Ascending aorta (tissue), 2 donors: Measurements from ENCODE around the gene UBE3B. TPM values are rescaled to one million over a fixed set of nuclear protein-coding genes. Genes with fewer than 3 reads are reported as not detected.
A peak's percentile ranks its signal among the peaks of the same experiment; 100 is the strongest.

Experiments
- DNase-seq, 2 donors: peaks; one replicate each; pipeline ENCODE4 v3.0.0-alpha.2; 2019; ENCODE audit warnings: low spot score in 2 of 2
- H3K27ac ChIP-seq, 2 donors: fragments of 200-600 bp; sonication (generic); one replicate each; pipeline ENCODE4 v1.5.1; 2016 to 2017; ENCODE audit warnings: mild to moderate bottlenecking in 1 of 2
- H3K27me3 ChIP-seq: fragments of 200-600 bp; sonication (generic); one replicate; pipeline ENCODE4 v1.5.1; 2017
- H3K36me3 ChIP-seq, 2 donors: fragments of 200-600 bp; sonication (generic); one replicate each; pipeline ENCODE4 v1.5.1; 2016
- H3K4me1 ChIP-seq, 2 donors: fragments of 200-600 bp; sonication (generic); one replicate each; pipeline ENCODE4 v1.5.1; 2016 to 2017; ENCODE audit warnings: mild to moderate bottlenecking in 1 of 2
- H3K4me3 ChIP-seq, 2 donors: fragments of 200-600 bp; sonication (generic); one replicate each; pipeline ENCODE4 v1.5.1; 2016 to 2017; ENCODE audit warnings: mild to moderate bottlenecking in 1 of 2
- H3K9me3 ChIP-seq, 2 donors: fragments of 200-600 bp; sonication (generic); one replicate each; pipeline ENCODE4 v1.5.1; 2016
- intact Hi-C: fragments of 100-400 bp; cut with DNase I; formaldehyde crosslinking; loops from one replicate; pipeline ENCODE4 v1.15.1; 2023
- total RNA-seq: library from RNA; depleted of rRNA; stranded (reverse); fragments of >200 nt; gene quantifications from one replicate; pipeline ENCODE4 v1.1.0, GENCODE V29; 2016
- TF ChIP-seq, protein P1 (sequence below), 3 experiments: fragments of 200-600 bp in 2 of 3; fragments of 450-650 bp in 1 of 3; sonication (generic) in 2 of 3; IDR thresholded peaks; one replicate each; pipeline ENCODE4 v1.5.1; 2016 to 2019; ENCODE audit warnings: antibody characterized with exemption in 3 of 3, mild to moderate bottlenecking in 1 of 3, moderate library complexity in 1 of 3

The UBE3B gene
- total RNA-seq, 1 donor from 2014 or later: 19.1 TPM

DNA sequence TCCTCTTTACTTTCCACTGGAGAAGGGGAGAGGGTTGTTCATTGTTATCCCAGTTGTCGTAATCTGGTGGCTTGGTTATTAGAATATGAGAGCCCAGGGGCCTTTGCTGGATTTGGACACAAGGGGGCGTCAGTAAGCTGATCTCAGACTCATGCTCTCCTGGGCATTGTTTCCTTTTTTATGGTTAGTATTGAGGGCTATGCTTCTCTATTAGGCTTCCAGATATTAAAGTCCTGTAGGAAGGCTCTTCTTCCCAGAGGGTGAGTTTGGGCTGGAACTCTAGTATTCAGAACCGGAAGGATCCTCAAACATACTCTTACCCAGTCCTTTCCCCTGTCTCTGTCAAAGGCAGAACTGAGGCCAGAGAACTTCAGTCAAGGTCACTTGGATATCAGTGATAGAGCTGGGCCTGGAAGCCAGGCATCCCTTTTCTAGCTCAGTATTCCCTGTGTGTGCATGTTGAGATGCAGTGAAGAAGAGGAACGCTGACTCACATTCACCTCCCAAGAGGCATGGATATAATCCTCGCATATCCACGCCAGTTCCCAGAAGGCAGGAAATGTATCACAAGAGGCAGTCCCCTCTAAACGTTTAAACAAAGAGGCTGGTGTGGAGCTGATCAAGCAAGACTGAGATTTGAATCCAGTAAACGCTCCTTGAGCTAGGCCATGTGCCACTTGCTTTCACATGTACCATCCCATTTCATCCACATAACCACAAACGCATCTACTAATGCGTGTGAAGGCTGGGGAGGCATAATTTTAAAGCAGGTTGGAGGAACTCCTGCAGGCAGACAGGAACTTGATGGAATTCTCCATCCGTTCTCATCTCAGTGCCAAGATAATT is 41.6 kb downstream of the UBE3B start:
- peaks cover 82 to 88% of the 10 kb centered on the region in 2 donors for H3K36me3 ChIP-seq
- TF ChIP-seq, protein P1, sequence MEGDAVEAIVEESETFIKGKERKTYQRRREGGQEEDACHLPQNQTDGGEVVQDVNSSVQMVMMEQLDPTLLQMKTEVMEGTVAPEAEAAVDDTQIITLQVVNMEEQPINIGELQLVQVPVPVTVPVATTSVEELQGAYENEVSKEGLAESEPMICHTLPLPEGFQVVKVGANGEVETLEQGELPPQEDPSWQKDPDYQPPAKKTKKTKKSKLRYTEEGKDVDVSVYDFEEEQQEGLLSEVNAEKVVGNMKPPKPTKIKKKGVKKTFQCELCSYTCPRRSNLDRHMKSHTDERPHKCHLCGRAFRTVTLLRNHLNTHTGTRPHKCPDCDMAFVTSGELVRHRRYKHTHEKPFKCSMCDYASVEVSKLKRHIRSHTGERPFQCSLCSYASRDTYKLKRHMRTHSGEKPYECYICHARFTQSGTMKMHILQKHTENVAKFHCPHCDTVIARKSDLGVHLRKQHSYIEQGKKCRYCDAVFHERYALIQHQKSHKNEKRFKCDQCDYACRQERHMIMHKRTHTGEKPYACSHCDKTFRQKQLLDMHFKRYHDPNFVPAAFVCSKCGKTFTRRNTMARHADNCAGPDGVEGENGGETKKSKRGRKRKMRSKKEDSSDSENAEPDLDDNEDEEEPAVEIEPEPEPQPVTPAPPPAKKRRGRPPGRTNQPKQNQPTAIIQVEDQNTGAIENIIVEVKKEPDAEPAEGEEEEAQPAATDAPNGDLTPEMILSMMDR (IDR thresholded peaks at IDR 0.05): peak; percentile 20 to 65 (median 60)
- no peaks in the 10 kb centered on the region for H3K9me3 ChIP-seq
- DNase-seq: peak in 1 of 2 donors; percentile 58
- H3K27ac ChIP-seq: peak overlapping the region in 1 of 2 donors; percentile 47
- intact Hi-C loops: no loop called here
- H3K4me1 ChIP-seq: no peaks in the 10 kb centered on the region
- H3K27me3 ChIP-seq: no peaks in the 10 kb centered on the region
- no peak overlapping the region for H3K4me3 ChIP-seq

DNA sequence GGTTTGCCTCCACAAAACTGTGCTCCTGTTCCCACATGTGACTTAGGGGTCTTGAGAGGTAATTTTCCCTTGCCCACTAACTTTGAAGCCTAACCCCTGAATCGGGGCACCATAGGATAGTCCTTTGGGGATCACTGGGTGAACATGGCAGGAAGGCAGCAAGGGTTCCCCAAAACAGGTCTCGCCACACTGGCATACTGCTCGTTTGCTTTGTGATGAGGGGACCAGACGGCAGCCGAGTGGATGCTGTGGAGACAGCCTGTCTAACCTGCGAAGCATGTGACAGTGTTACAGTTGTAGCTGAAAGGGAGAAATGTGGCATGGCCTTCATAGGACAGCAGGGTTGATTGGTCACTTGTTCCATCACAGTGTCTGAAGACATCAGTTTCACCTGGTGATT is 42.4 kb downstream of the UBE3B start:
- H3K36me3 ChIP-seq: peaks cover 82 to 90% of the 10 kb centered on the region in 2 donors
- no peaks in the 10 kb centered on the region for H3K9me3 ChIP-seq
- DNase-seq: peak in 1 of 2 donors; percentile 52
- H3K4me1 ChIP-seq: no peaks in the 10 kb centered on the region
- peak overlapping the region in 1 of 2 donors; percentile 47 for H3K27ac ChIP-seq
- H3K4me3 ChIP-seq: no peak overlapping the region
- intact Hi-C loops: loop anchor here (10.0 kb wide), 1 partner anchor 255 kb away; no protein-coding TSS in a partner anchor
- TF ChIP-seq, protein P1 (IDR thresholded peaks at IDR 0.05): no peak
- no peaks in the 10 kb centered on the region for H3K27me3 ChIP-seq

DNA sequence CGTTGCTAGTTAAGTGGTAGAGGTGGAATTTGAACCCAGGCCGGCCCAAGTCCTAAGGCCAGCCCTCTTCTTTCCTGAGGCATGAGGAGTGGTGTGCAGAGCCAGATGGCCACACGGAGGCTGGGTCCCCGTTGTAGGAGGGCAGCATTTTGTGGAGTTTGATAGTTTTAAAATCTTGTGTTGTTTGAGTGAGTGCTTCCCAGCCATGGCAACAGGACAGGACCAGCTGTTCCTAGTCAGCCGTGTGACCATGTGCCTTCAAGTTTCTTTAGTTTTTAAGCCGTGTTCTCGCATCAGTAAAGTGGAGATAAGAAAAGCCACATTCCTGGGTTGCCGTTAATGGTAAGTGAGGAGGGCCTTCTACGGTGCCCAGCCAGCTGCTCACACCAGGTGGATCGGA is 44.4 kb downstream of the UBE3B start:
- intact Hi-C loops: loop anchor here (10.0 kb wide), 1 partner anchor 253 kb away; no protein-coding TSS in a partner anchor
- Histone ChIP-seq H3K4me3 (no peak overlapping the region), H3K27ac (no peak overlapping the region), H3K27me3 (no peaks in the 10 kb centered on the region), H3K36me3 (peaks cover 83 to 96% of the 10 kb centered on the region in 2 donors), H3K9me3 (no peaks in the 10 kb centered on the region), H3K4me1 (no peaks in the 10 kb centered on the region)
- TF ChIP-seq, protein P1 (IDR thresholded peaks at IDR 0.05): no peak
- no peak for DNase-seq

DNA sequence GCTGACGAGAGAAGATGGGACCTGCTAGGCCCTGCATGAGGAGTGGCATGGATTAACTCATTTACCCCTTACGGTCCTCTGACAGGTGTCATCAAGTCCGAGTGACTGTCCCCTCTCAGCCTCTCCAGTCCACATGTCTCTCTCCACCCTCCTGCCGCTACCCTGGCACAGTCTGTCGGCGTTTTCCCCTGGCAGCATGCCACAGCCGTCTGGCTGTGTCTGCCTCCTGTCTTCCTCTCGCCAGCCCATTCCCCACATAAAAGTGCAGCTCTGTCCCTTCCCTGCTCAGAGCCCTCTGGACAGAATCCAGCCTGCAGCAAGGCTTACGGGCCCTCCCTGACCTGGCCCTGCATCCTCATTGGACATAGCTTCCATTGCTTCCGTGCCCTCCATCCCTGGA is 45.6 kb downstream of the UBE3B start:
- Histone ChIP-seq H3K27me3 (no peaks in the 10 kb centered on the region), H3K4me3 (no peak overlapping the region), H3K27ac (no peak overlapping the region), H3K36me3 (peaks cover 83 to 96% of the 10 kb centered on the region in 2 donors), H3K9me3 (no peaks in the 10 kb centered on the region), H3K4me1 (no peaks in the 10 kb centered on the region)
- TF ChIP-seq, protein P1 (IDR thresholded peaks at IDR 0.05): no peak
- intact Hi-C loops: loop anchor here (10.0 kb wide), 1 partner anchor 252 kb away; no protein-coding TSS in a partner anchor
- no peak for DNase-seq

DNA sequence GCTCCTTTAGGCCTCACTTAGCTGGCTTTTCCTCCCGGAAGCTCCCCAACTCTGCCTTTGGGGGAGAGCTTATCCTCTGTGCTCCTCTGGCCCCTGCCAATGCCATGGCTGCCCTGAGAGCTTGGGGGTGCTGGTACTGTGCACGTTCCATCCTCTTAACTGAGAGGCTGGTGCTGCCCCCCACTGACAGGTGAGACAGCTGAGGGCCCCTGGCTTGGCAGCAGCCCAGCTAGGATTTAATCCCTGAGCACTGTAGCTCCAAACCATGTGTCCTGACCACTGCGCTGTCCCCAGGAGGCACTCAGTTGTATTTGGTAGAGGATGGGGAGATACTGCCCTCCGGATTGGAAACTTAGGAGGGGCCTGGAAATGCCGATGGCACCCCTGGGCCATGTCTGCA is 46.1 kb downstream of the UBE3B start:
- TF ChIP-seq, protein P1 (IDR thresholded peaks at IDR 0.05): no peak
- peaks cover 86 to 96% of the 10 kb centered on the region in 2 donors for H3K36me3 ChIP-seq
- H3K27me3 ChIP-seq: no peaks in the 10 kb centered on the region
- no peak overlapping the region for H3K27ac ChIP-seq
- DNase-seq: no peak
- H3K4me3 ChIP-seq: no peak overlapping the region
- intact Hi-C loops: loop anchor here (10.0 kb wide), 1 partner anchor 251 kb away; no protein-coding TSS in a partner anchor
- H3K9me3 ChIP-seq: no peaks in the 10 kb centered on the region
- H3K4me1 ChIP-seq: no peaks in the 10 kb centered on the region
